Ovary (tissue), 9 donors: ENCODE data around the gene THAP3. TPM values are rescaled to one million over a fixed set of nuclear protein-coding genes. Genes with fewer than 3 reads are reported as not detected.
A peak's percentile ranks its signal among the peaks of the same experiment; 100 is the strongest.

Experiments
- DNase-seq, 5 donors: peaks; one replicate each; pipeline ENCODE4 v3.0.0-alpha.2; 2019 to 2020
- H3K27ac ChIP-seq, 2 donors: fragments of 200-600 bp; one replicate each; pipeline versions ENCODE4 v1.5.1 to v1.8.0; 2019 to 2022
- H3K27me3 ChIP-seq: fragments of 200-600 bp; one replicate; pipeline ENCODE4 v1.8.0; 2022
- H3K36me3 ChIP-seq: fragments of 200-600 bp; sonication (generic); one replicate; pipeline ENCODE4 v1.5.1; 2019
- H3K4me1 ChIP-seq: one replicate; pipeline ENCODE4 v1.8.1; 2013; ENCODE audit warnings: mild to moderate bottlenecking, moderate library complexity; ENCODE audit not compliant: insufficient read depth
- H3K4me3 ChIP-seq: fragments of 200-600 bp; sonication (generic); one replicate; pipeline ENCODE4 v1.5.1; 2017
- H3K9me3 ChIP-seq, 2 donors: fragments of 200-600 bp in 1 of 2; sonication (generic) in 1 of 2; one replicate each; pipeline versions ENCODE4 v1.5.1 to v1.8.1; 2013 to 2019; ENCODE audit warnings: mild to moderate bottlenecking in 1 of 2, moderate library complexity in 1 of 2
- CTCF ChIP-seq, 3 donors: fragments of 450-650 bp in 2 of 3; fragments of 200-600 bp in 1 of 3; IDR thresholded peaks; one replicate each; pipeline versions ENCODE4 v1.5.1 to v1.8.0; 2016 to 2022; ENCODE audit warnings: antibody characterized with exemption in 3 of 3, mild to moderate bottlenecking in 1 of 3
- EP300 ChIP-seq: sonication (generic); formaldehyde crosslinking; IDR thresholded peaks from one replicate; pipeline ENCODE4 v1.6.1; 2017; ENCODE audit warnings: antibody characterized with exemption
- POLR2A ChIP-seq: fragments of 450-650 bp; IDR thresholded peaks from one replicate; pipeline ENCODE4 v1.6.1; 2017; ENCODE audit warnings: antibody characterized with exemption, mild to moderate bottlenecking, moderate library complexity
- WGBS, 3 donors: extraction: QIAGEN DNeasy Blood & Tissue Kit in 1 of 3; methylation state at CpG; one replicate each; pipeline versions ENCODE4 v1.1.5 to v1.1.7; 2013 to 2017; 5-methylcytosine and 5-hydroxymethylcytosine counted together
- intact Hi-C, 4 donors: fragments of 100-400 bp; cut with DNase I; formaldehyde crosslinking; loops; one replicate each; pipeline versions ENCODE4 v1.11.0 to v1.15.1; 2022 to 2023
- polyA plus RNA-seq, 2 donors: library from polyadenylated mRNA; stranded (reverse); fragments of 200-250 nt in 1 of 2; fragments of 350-450 nt in 1 of 2; fragmentation: Illumina TruSeq in 1 of 2; extraction: RNeasy Lipid Tissue Mini Kit (QIAGEN cat#74804) in 1 of 2; gene quantifications; one replicate each; pipeline ENCODE4 v1.2.3, GENCODE V29; 2013 to 2014
- total RNA-seq, 7 donors: library from RNA; depleted of rRNA in 2 of 7; stranded (reverse); fragments of >200 nt in 2 of 7; fragmentation: NEBNext Ultra II Directional in 3 of 7; extraction: Animal tissue kit (Norgen Biotek cat#: 25700) in 3 of 7; gene quantifications; one replicate each; pipeline versions ENCODE4 v1.1.0 to v1.2.4, GENCODE V29; 2016 to 2023
- donor health status: DM: no; HTN: no; CAD: no; lungs with moderate emphysema.
- donor health status: DM: no; HTN: no; CAD: no.
- donor health status: Bipolar disorder and iron deficiency.
- donor health status: DM: yes; HTN: yes; CAD: no.
- donor health status: DM: no; HTN: no; CAD: no.
- donor health status: DM: yes; HTN: yes; CAD: no.

The THAP3 gene
- total and polyA plus RNA-seq, 9 donors = 5.6 to 33.6 (median 18.8) TPM

- DNase-seq = peak in 1 of 5 donors; percentile 10
- peak overlapping the region; percentile 23 to 99 for H3K27ac ChIP-seq
- H3K36me3 ChIP-seq = no peaks in the 10 kb centered on the region
- intact Hi-C loops = loop anchor here in 1 of 4 donors (2.0 kb wide), 1 partner anchor 20 kb away; no protein-coding TSS in a partner anchor
- WGBS, 3 donors = 11 to 15% (median 13%) methylated on average over 9 to 10 of the region's 10 CpGs
- peaks cover 25% of the 10 kb centered on the region for H3K4me1 ChIP-seq
- H3K27me3 ChIP-seq = no peaks in the 10 kb centered on the region
- H3K4me3 ChIP-seq = peak overlapping the region; percentile 45
- TF ChIP-seq EP300 (no peak), POLR2A (no peak), CTCF (IDR thresholded peaks at IDR 0.05) (no peak)
- no peaks in the 10 kb centered on the region for H3K9me3 ChIP-seq
These were observed 24.1 kb upstream of the THAP3 start for GRCh38 chr1:6600410-6601048.

GRCh38 chr1:6601049-6601922 is 23.4 kb upstream of the THAP3 start:
- no peaks in the 10 kb centered on the region for H3K9me3 ChIP-seq
- intact Hi-C loops = loop anchor here in 1 of 4 donors (2.0 kb wide), 1 partner anchor 20 kb away; no protein-coding TSS in a partner anchor
- peaks cover 25% of the 10 kb centered on the region for H3K4me1 ChIP-seq
- no peaks in the 10 kb centered on the region for H3K36me3 ChIP-seq
- TF ChIP-seq POLR2A = peak; percentile 29
- no peak for TF ChIP-seq CTCF (IDR thresholded peaks at IDR 0.05)
- DNase-seq = peak; percentile 77 to 88 (median 80)
- no peaks in the 10 kb centered on the region for H3K27me3 ChIP-seq
- peak overlapping the region; percentile 67 to 99 for H3K27ac ChIP-seq
- H3K4me3 ChIP-seq = peak overlapping the region; percentile 45
- WGBS, 3 donors = 0% methylated on average over 36 to 40 of the region's 40 CpGs

GRCh38 chr1:6601923-6602668 is 22.6 kb upstream of the THAP3 start:
- Histone ChIP-seq H3K27ac (peak overlapping the region; percentile 67 to 99), H3K4me3 (peak overlapping the region; percentile 45), H3K4me1 (peaks cover 21% of the 10 kb centered on the region), H3K27me3 (no peaks in the 10 kb centered on the region), H3K9me3 (no peaks in the 10 kb centered on the region), H3K36me3 (no peaks in the 10 kb centered on the region)
- peak; percentile 54 to 77 (median 71) for DNase-seq
- 0 to 1% (median 1%) methylated on average over 41 to 103 of the region's 103 CpGs for WGBS, 3 donors
- intact Hi-C loops = loop anchor here in 1 of 4 donors (2.0 kb wide), 1 partner anchor 21 kb away; no protein-coding TSS in a partner anchor
- TF ChIP-seq CTCF (IDR thresholded peaks at IDR 0.05) (no peak), EP300 (no peak), POLR2A (no peak)

- TF ChIP-seq POLR2A (peak; percentile 92), EP300 (no peak)
- peaks cover 15% of the 10 kb centered on the region for H3K4me1 ChIP-seq
- peak within 1 kb of the TSS; percentile 98 to 99 for H3K27ac ChIP-seq
- intact Hi-C loops = no loop called here
- H3K4me3 ChIP-seq = peak within 1 kb of the TSS; percentile 45
- H3K9me3 ChIP-seq = no peaks in the 10 kb centered on the region
- no peaks in the 10 kb centered on the region for H3K36me3 ChIP-seq
- H3K27me3 ChIP-seq = no peaks in the 10 kb centered on the region
- DNase-seq = peak; percentile 91 to 93 (median 92)
- 0 to 1% (median 1%) methylated on average over 29 to 83 of the region's 84 CpGs for WGBS, 3 donors
These were observed 21.9 kb upstream of the THAP3 start, which contains the start of gene KLHL21 for GRCh38 chr1:6602669-6603237. KLHL21 (minus strand) TSS chr1:6602869; CDS start chr1:6602817, 52 bp downstream.
